Measurements from ENCODE around the gene PRRT1. TPM values are rescaled to one million over a fixed set of nuclear protein-coding genes. Genes with fewer than 3 reads are reported as not detected.

PRRT1 gene
- total RNA-seq, 4 donors from 2014 or later: 0.49 to 0.81 (median 0.67) TPM; not detected in 1

DNA sequence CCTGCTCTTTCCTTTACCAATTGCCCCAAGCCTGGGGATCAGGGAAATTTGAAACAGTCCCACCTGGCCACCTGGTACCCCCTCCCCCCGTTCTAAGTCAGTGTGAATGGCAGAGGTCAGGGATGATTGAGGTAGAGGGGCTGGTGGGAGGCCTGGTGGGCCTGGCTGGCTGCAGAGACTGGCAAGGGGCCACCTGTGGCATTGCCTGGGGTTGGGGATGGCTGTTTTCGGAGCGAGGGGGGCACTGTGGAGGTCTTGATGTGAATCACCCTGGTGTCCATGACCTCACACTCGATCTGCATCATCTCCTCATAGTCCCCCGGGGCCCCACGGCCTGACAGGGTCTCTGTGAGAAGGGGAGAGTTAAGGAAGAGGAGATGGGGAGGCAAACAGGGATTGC is 36.1 kb downstream of the PRRT1 start:
- Histone ChIP-seq H3K4me1 (peaks cover 10 to 48% of the 10 kb centered on the region in 2 donors), H3K27me3 (no peaks in the 10 kb centered on the region), H3K27ac (peak overlapping the region in 1 of 3 donors; percentile 66), H3K9me3 (no peaks in the 10 kb centered on the region), H3K36me3 (peaks cover 40 to 44% of the 10 kb centered on the region in 2 donors), H3K4me3 (replicated peaks in 1 of 3) (no peak overlapping the region)
- no peak for TF ChIP-seq POLR2A (IDR thresholded peaks at IDR 0.05)
- TF ChIP-seq, protein P1, sequence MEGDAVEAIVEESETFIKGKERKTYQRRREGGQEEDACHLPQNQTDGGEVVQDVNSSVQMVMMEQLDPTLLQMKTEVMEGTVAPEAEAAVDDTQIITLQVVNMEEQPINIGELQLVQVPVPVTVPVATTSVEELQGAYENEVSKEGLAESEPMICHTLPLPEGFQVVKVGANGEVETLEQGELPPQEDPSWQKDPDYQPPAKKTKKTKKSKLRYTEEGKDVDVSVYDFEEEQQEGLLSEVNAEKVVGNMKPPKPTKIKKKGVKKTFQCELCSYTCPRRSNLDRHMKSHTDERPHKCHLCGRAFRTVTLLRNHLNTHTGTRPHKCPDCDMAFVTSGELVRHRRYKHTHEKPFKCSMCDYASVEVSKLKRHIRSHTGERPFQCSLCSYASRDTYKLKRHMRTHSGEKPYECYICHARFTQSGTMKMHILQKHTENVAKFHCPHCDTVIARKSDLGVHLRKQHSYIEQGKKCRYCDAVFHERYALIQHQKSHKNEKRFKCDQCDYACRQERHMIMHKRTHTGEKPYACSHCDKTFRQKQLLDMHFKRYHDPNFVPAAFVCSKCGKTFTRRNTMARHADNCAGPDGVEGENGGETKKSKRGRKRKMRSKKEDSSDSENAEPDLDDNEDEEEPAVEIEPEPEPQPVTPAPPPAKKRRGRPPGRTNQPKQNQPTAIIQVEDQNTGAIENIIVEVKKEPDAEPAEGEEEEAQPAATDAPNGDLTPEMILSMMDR (IDR thresholded peaks at IDR 0.05): no peak
- intact Hi-C loops (cut with DNase I): loop anchor here (5.0 to 10.0 kb wide), 2 partner anchors 37 to 71 kb away; partner anchors contain the start of genes PPT2 and PRRT1
- no peak for DNase-seq
- WGBS, 2 donors: 90 to 91% methylated on average over 6 of the region's 6 CpGs

DNA sequence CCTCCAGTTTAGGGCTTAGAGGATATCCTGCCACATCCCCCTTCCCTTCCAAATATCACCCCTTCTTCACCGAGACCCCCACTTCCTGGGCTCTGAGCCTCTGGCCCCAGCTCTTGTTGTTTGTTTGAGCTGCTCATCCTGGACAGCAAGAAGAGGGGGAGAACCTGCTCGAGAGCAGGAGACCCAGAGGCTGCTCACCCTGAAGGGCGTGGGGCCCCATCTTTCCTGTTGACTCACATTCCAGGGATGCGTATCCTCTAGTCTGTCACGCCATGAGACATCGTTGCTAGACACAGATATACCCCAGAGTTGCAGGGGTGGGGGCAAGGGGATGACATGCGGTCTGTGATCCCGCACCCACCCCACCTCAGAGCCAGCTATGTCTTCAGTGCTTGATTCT is 36.9 kb downstream of the PRRT1 start:
- peak overlapping the region in 2 of 3 donors; percentile 43 to 66 for H3K27ac ChIP-seq
- no peak overlapping the region for H3K4me3 ChIP-seq (replicated peaks in 1 of 3)
- intact Hi-C loops (cut with DNase I): loop anchor here (5.0 to 10.0 kb wide), 2 partner anchors 38 to 70 kb away; partner anchors contain the start of genes PPT2 and PRRT1
- DNase-seq: no peak
- H3K36me3 ChIP-seq: peaks cover 32 to 36% of the 10 kb centered on the region in 2 donors
- WGBS, 2 donors: 83% methylated on average over 8 of the region's 8 CpGs
- H3K4me1 ChIP-seq: peaks cover 10 to 56% of the 10 kb centered on the region in 2 donors
- no peak for TF ChIP-seq POLR2A (IDR thresholded peaks at IDR 0.05)
- TF ChIP-seq, protein P1 (IDR thresholded peaks at IDR 0.05): no peak
- no peaks in the 10 kb centered on the region for H3K27me3 ChIP-seq
- H3K9me3 ChIP-seq: no peaks in the 10 kb centered on the region

DNA sequence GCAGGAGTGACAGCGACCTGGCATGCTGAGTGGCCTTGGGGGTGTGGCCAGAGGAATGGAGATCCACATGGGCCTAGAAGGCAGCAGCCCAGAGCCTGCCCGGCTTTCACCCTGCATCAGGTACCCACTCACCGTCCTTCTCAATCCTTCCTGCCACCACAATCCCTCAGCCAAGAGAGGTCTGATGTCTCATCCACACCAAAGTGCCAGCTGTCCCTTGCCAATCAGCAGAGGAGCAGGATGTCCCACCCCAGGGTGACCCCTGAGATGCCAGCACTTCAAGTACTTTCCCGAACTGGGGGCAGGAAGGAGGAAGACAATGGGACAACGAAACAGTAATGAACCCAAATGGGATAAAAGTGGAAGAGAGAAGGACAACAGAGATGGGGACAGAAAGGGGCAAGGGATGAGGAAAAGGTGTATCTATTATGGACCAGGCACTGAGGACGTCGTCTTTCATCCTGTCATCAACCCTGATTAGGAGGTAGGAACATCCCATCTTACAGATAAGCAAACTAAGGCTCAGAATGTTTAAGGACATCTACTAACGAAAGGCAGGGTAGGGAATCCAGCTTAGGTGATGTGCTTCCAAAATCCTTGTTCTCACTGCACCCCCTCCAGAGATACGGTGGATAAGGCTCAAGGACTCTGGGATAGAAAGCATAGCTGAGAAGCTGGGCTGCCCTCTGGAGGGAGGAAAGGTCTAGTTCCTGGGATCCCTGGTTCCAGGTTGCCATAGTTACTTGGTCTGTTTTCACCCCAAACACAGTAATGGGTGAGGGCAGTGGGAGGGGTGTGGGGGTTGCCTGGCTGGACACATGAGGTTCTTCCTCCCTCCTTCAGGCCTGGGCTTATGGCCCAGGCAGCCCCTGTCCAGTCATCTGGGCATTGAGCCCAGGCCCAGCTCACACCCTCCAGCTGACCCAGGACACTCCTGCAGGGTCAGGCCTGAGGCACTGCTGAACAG is 38.1 kb downstream of the PRRT1 start:
- no peak for TF ChIP-seq POLR2A (IDR thresholded peaks at IDR 0.05)
- TF ChIP-seq, protein P1 (IDR thresholded peaks at IDR 0.05): peak in 4 of 6 experiments; percentile 39 to 47 (median 41)
- H3K4me1 ChIP-seq: peaks cover 10 to 59% of the 10 kb centered on the region in 2 donors
- H3K27ac ChIP-seq: peak overlapping the region in 2 of 3 donors; percentile 43 to 66
- 64 to 68% methylated on average over 9 of the region's 9 CpGs for WGBS, 2 donors
- H3K9me3 ChIP-seq: no peaks in the 10 kb centered on the region
- H3K36me3 ChIP-seq: peaks cover 28 to 31% of the 10 kb centered on the region in 2 donors
- intact Hi-C loops (cut with DNase I): loop anchor here (10.0 kb wide), 1 partner anchor 69 kb away; no protein-coding TSS in a partner anchor
- peak; percentile 68 to 86 for DNase-seq
- no peaks in the 10 kb centered on the region for H3K27me3 ChIP-seq
- no peak overlapping the region for H3K4me3 ChIP-seq (replicated peaks in 1 of 3)

DNA sequence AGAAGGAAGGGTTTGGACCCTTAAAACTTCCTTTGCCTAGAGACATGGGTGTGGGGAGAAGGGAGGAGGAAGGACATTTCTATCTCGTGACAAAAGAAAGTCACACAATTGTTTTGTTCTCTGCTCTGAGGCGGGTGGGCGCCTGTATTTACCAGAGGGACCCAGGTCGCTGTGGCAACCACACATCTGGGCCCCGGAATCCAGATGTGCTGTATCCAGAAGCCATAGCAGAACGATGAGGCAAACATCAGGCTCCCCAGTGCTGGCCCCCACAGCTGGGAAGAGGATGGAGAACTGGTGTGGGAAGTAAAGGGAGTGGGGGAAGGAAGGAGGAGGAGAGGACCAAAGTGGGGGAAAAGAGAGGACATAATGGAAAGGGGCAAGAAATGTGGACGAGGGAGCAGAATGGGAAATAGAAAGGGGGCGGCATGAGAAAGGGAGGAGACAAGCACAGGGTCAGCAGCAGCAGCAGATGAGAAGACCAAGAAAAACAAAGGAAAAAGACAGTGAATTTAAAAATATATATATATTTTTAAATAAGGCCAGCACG is 39.2 kb downstream of the PRRT1 start:
- WGBS, 2 donors: 65 to 73% methylated on average over 9 of the region's 9 CpGs

More for the DNA sequence above, 39.2 kb downstream of the PRRT1 start:
- no peak for DNase-seq
- Histone ChIP-seq H3K4me3 (replicated peaks in 1 of 3) (no peak overlapping the region), H3K4me1 (peaks cover 16 to 71% of the 10 kb centered on the region in 2 donors), H3K36me3 (peaks cover 18 to 20% of the 10 kb centered on the region in 2 donors), H3K9me3 (no peaks in the 10 kb centered on the region), H3K27me3 (no peaks in the 10 kb centered on the region), H3K27ac (peak overlapping the region; percentile 26 to 66 (median 33))
- intact Hi-C loops (cut with DNase I): loop anchor here (10.0 kb wide), 1 partner anchor 68 kb away; no protein-coding TSS in a partner anchor
- TF ChIP-seq, protein P1 (IDR thresholded peaks at IDR 0.05): no peak
- TF ChIP-seq POLR2A (IDR thresholded peaks at IDR 0.05): no peak

Measured in thyroid gland (tissue), 4 donors.